SK-N-SH (cell line): ENCODE data around the gene SH3BP5L. TPM values are rescaled to one million over a fixed set of nuclear protein-coding genes. Genes with fewer than 3 reads are reported as not detected.
A peak's percentile ranks its signal among the peaks of the same experiment; 100 is the strongest.

Experiments used
- CTCF ChIA-PET: fragments of 300-600, 350-600 bp; formaldehyde crosslinking; extraction: SDS; loops from one replicate; lab custom pipeline; 2021; lab: Yijun Ruan, JAX
- POLR2A ChIA-PET: fragments of 350-600 bp; sonication (Branson Sonifier 250); formaldehyde crosslinking; extraction: SDS; loops from one replicate; lab custom pipeline; 2020; ENCODE audit warnings: antibody characterized with exemption, inconsistent platforms; lab: Yijun Ruan, JAX
- DNase-seq: peaks from one replicate; pipeline ENCODE4 v3.0.0; 2012
- H2AFZ ChIP-seq: fragments of 200-600 bp; sonication (generic); 2 replicates; pipeline ENCODE4 v1.8.1; 2016; ENCODE audit warnings: antibody characterized with exemption, mild to moderate bottlenecking, low read depth
- H3F3A ChIP-seq: fragments of 200-600 bp; sonication (generic); replicated peaks from 2 replicates; pipeline ENCODE3; 2016; ENCODE audit warnings: antibody characterized with exemption, mild to moderate bottlenecking; ENCODE audit not compliant: insufficient read depth
- H3K27ac ChIP-seq, 2 experiments: fragments of 200-500 bp in 1 of 2; fragments of 200-600 bp in 1 of 2; sonication (Bioruptor generic) in 1 of 2; sonication (generic), shearing (Covaris generic) in 1 of 2; 2 replicates each; pipeline versions ENCODE4 v1.5.1 to v1.6.1; 2014 to 2016; ENCODE audit warnings: low read depth in 2 of 2, inconsistent platforms in 1 of 2, low read length in 1 of 2, mild to moderate bottlenecking in 1 of 2, mixed read lengths in 1 of 2
- H3K27me3 ChIP-seq: fragments of 200-600 bp; sonication (generic), shearing (Covaris generic); 2 replicates; pipeline ENCODE4 v1.6.1; 2016; ENCODE audit warnings: mixed run types; ENCODE audit not compliant: insufficient read depth
- H3K36me3 ChIP-seq, 2 experiments: fragments of 200-500 bp in 1 of 2; fragments of 200-600 bp in 1 of 2; sonication (Bioruptor generic) in 1 of 2; sonication (generic) in 1 of 2; replicated peaks in 1 of 2; 2 replicates each; pipeline versions ENCODE3 to v1.5.1; 2014 to 2016; ENCODE audit warnings: low read length in 1 of 2, mild to moderate bottlenecking in 1 of 2; ENCODE audit not compliant: insufficient read depth in 2 of 2, control insufficient read depth in 1 of 2
- H3K4me1 ChIP-seq, 2 experiments: fragments of 200-500 bp in 1 of 2; fragments of 200-600 bp in 1 of 2; sonication (Bioruptor generic) in 1 of 2; sonication (generic), shearing (Covaris generic) in 1 of 2; 2 replicates each; pipeline versions ENCODE4 v1.5.1 to v1.6.1; 2014 to 2016; ENCODE audit warnings: low read depth in 1 of 2, low read length in 1 of 2, mixed run types in 1 of 2; ENCODE audit not compliant: insufficient read depth in 2 of 2, control insufficient read depth in 1 of 2
- H3K4me2 ChIP-seq: fragments of 200-600 bp; sonication (generic), shearing (Covaris generic); 2 replicates; pipeline ENCODE4 v1.6.1; 2017; ENCODE audit warnings: mixed run types
- H3K4me3 ChIP-seq, 2 experiments: fragments of 200-500 bp in 1 of 2; fragments of 200-600 bp in 1 of 2; sonication (Bioruptor generic) in 1 of 2; sonication (generic), shearing (Covaris generic) in 1 of 2; 2 replicates each; pipeline versions ENCODE4 v1.5.1 to v1.8.1; 2014 to 2016; ENCODE audit warnings: low read depth in 2 of 2, inconsistent platforms in 1 of 2, low read length in 1 of 2, mild to moderate bottlenecking in 1 of 2, mixed read lengths in 1 of 2, moderate library complexity in 1 of 2
- H3K79me2 ChIP-seq: fragments of 200-600 bp; sonication (generic); 2 replicates; pipeline ENCODE4 v1.8.1; 2017; ENCODE audit warnings: mild to moderate bottlenecking; ENCODE audit not compliant: insufficient read depth
- H3K9ac ChIP-seq: fragments of 200-600 bp; sonication (generic); 2 replicates; pipeline ENCODE4 v1.6.1; 2017; ENCODE audit warnings: mixed run types
- H3K9me2 ChIP-seq: fragments of 200-600 bp; sonication (generic); 2 replicates; pipeline ENCODE4 v1.6.1; 2017; ENCODE audit warnings: mixed run types
- H3K9me3 ChIP-seq: fragments of 200-600 bp; sonication (generic); 2 replicates; pipeline ENCODE4 v1.6.1; 2017; ENCODE audit warnings: mixed run types, mild to moderate bottlenecking, moderate library complexity
- H4K20me1 ChIP-seq: fragments of 200-600 bp; sonication (generic); 2 replicates; pipeline ENCODE4 v1.6.1; 2017; ENCODE audit warnings: mild to moderate bottlenecking, mixed run types; ENCODE audit not compliant: insufficient read depth
- CHD2 ChIP-seq: fragments of 150-350 bp; IDR thresholded peaks from 2 replicates; pipeline ENCODE4 v1.6.1; 2018; ENCODE audit warnings: low read length; ENCODE audit not compliant: partially characterized antibody
- CTCF ChIP-seq: fragments of 200-600 bp; sonication (generic); IDR thresholded peaks from 2 replicates; pipeline ENCODE4 v1.6.1; 2017; ENCODE audit warnings: antibody characterized with exemption, mild to moderate bottlenecking, moderate library complexity
- EP300 ChIP-seq, 2 experiments: IDR thresholded peaks; 2 replicates each; pipeline versions ENCODE4 v1.4.0 to v1.6.1; 2012; ENCODE audit warnings: borderline replicate concordance in 1 of 2, low read depth in 1 of 2, low read length in 1 of 2
- EZH2phosphoT487 ChIP-seq: fragments of 200-600 bp; sonication (generic); IDR thresholded peaks from 2 replicates; pipeline ENCODE4 v1.6.1; 2017; ENCODE audit warnings: low read depth, mixed run types, mild to moderate bottlenecking, antibody characterized with exemption, moderate library complexity, borderline replicate concordance
- FOSL2 ChIP-seq: IDR thresholded peaks from 2 replicates; pipeline ENCODE4 v1.4.0; 2012; ENCODE audit warnings: low read depth, mild to moderate bottlenecking, moderate library complexity, borderline replicate concordance
- FOXJ3 ChIP-seq: sonication (generic); formaldehyde crosslinking; IDR thresholded peaks from 2 replicates; pipeline ENCODE4 v1.5.1; 2020; ENCODE audit warnings: mild to moderate bottlenecking, missing genetic modification reagents
- FOXM1 ChIP-seq: IDR thresholded peaks from 2 replicates; pipeline ENCODE4 v1.4.0; 2012; ENCODE audit warnings: low read depth, mild to moderate bottlenecking
- GATA2 ChIP-seq: sonication (generic); formaldehyde crosslinking; IDR thresholded peaks from 2 replicates; pipeline ENCODE4 v1.5.0; 2020; ENCODE audit warnings: mild to moderate bottlenecking, missing genetic modification reagents
- JUND ChIP-seq: IDR thresholded peaks from 2 replicates; pipeline ENCODE4 v1.4.0; 2012
- MAX ChIP-seq: IDR thresholded peaks from 2 replicates; pipeline ENCODE4 v1.4.0; 2012; ENCODE audit warnings: low read depth
- MEF2A ChIP-seq: IDR thresholded peaks from 2 replicates; pipeline ENCODE4 v1.4.0; 2012; ENCODE audit warnings: low read depth, borderline replicate concordance
- MXI1 ChIP-seq: IDR thresholded peaks from 2 replicates; pipeline ENCODE4 v1.6.1; 2012; ENCODE audit warnings: mild to moderate bottlenecking, low read depth, low read length, improper control_type of control experiment
- NFIC ChIP-seq: IDR thresholded peaks from 2 replicates; pipeline ENCODE4 v1.4.0; 2012; ENCODE audit warnings: borderline replicate concordance
- POLR2AphosphoS5 ChIP-seq: IDR thresholded peaks from 2 replicates; pipeline ENCODE4 v1.6.1; 2012; ENCODE audit warnings: low read depth, low read length
- RAD21 ChIP-seq: IDR thresholded peaks from 2 replicates; pipeline ENCODE4 v1.6.1; 2012; ENCODE audit warnings: mild to moderate bottlenecking, low read length
- RCOR1 ChIP-seq: fragments of 150-350 bp; IDR thresholded peaks from 2 replicates; pipeline ENCODE4 v1.6.1; 2017; ENCODE audit warnings: antibody characterized with exemption, low read length
- REST ChIP-seq: IDR thresholded peaks from 2 replicates; pipeline ENCODE4 v1.6.1; 2012; ENCODE audit warnings: mild to moderate bottlenecking, low read depth, low read length, moderate library complexity
- RFX5 ChIP-seq: IDR thresholded peaks from 2 replicates; pipeline ENCODE4 v1.6.1; 2012; ENCODE audit warnings: mild to moderate bottlenecking, improper control_type of control experiment, low read length
- RXRA ChIP-seq: IDR thresholded peaks from 2 replicates; pipeline ENCODE4 v1.4.0; 2012; ENCODE audit warnings: low read depth, mild to moderate bottlenecking, borderline replicate concordance
- SIN3A ChIP-seq: IDR thresholded peaks from 2 replicates; pipeline ENCODE4 v1.6.1; 2012; ENCODE audit warnings: low read depth, mild to moderate bottlenecking, low read length, moderate library complexity, borderline replicate concordance
- SMC3 ChIP-seq: IDR thresholded peaks from 2 replicates; pipeline ENCODE4 v1.6.1; 2012; ENCODE audit warnings: low read depth, low read length, improper control_type of control experiment
- TAF1 ChIP-seq: IDR thresholded peaks from 2 replicates; pipeline ENCODE4 v1.6.1; 2012; ENCODE audit warnings: low read depth, mild to moderate bottlenecking, low read length, moderate library complexity, borderline replicate concordance
- TCF12 ChIP-seq: IDR thresholded peaks from 2 replicates; pipeline ENCODE4 v1.4.0; 2012
- USF1 ChIP-seq: IDR thresholded peaks from 2 replicates; pipeline ENCODE4 v1.4.0; 2012; ENCODE audit warnings: low read depth, borderline replicate concordance
- USF2 ChIP-seq: fragments of 150-350 bp; IDR thresholded peaks from 2 replicates; pipeline ENCODE4 v1.6.1; 2017; ENCODE audit warnings: antibody characterized with exemption, low read length, low read depth, borderline replicate concordance
- YY1 ChIP-seq: IDR thresholded peaks from 2 replicates; pipeline ENCODE4 v1.4.0; 2012; ENCODE audit warnings: low read depth, mild to moderate bottlenecking
- WGBS: methylation state at CpG from one replicate; pipeline ENCODE4 v1.1.6; 2017; ENCODE audit warnings: low lambda C conversion rate; 5-methylcytosine and 5-hydroxymethylcytosine counted together
- polyA plus RNA-seq, 3 experiments: library from polyadenylated mRNA; depleted of rRNA; stranded (reverse); fragments of >200 nt; gene quantifications; 2 replicates each; pipeline ENCODE4 v1.2.3, GENCODE V29; 2012

SH3BP5L gene
- polyA plus RNA-seq, 1 of the 3 experiments (the other 2 are of a cell fraction), result 32.1 TPM

- Histone ChIP-seq H3K9me3 (no peaks in the 10 kb centered on the region), H3K4me2 (peak overlapping the region; percentile 95), H3K9ac (peak overlapping the region; percentile 97), H3K27ac (peak overlapping the region; percentile 93 to 99), H3K9me2 (no peaks in the 10 kb centered on the region), H3K36me3 (no peaks in the 10 kb centered on the region), H3K4me1 (peaks cover 0 to 5% of the 10 kb centered on the region in 2 experiments; a peak in 2 of 4 replicates), H3K79me2 (no peaks in the 10 kb centered on the region), H3K27me3 (no peaks in the 10 kb centered on the region), H3K4me3 (peak overlapping the region; percentile 77 to 99), H3F3A (peaks cover 38% of the 10 kb centered on the region), H2AFZ (peak overlapping the region; percentile 98), H4K20me1 (no peaks in the 10 kb centered on the region; the same call in 1 of the 2 replicates)
- CTCF ChIA-PET, result interaction anchor here (0.8 to 4.3 kb wide), 6 partner anchors 9 to 53 kb away, joined by 3 to 19 read pairs (median 5); partner anchors contain the start of genes PGBD2 and ZNF692
- WGBS, result 1% methylated on average over 27 of the region's 41 CpGs
- DNase-seq, result peak; percentile 84
- POLR2A ChIA-PET, result interaction anchor here (1.2 to 3.1 kb wide), 4 partner anchors 10 to 47 kb away, joined by 3 to 18 read pairs (median 7); partner anchors contain the start of genes SH3BP5L, ZNF672 and ZNF692
- TF ChIP-seq FOXM1 (no peak), TAF1 (0 out of 2 replicates have a peak, but pooled peaks have one; percentile 40), GATA2 (0 out of 2 replicates have a peak, but pooled peaks have one; percentile 30), POLR2AphosphoS5 (no peak), YY1 (peak; percentile 48; the same call in 1 of the 2 replicates), MXI1 (peak; percentile 39), USF2 (no peak; the same call in 1 of the 2 replicates), SMC3 (peak; percentile 14; the same call in 1 of the 2 replicates), USF1 (no peak; the same call in 1 of the 2 replicates), RAD21 (no peak), CHD2 (peak; percentile 85), JUND (no peak), FOSL2 (peak; percentile 60), RFX5 (no peak), RCOR1 (peak; percentile 39; the same call in 1 of the 2 replicates), CTCF (no peak), NFIC (peak; percentile 6; the same call in 1 of the 2 replicates), TCF12 (no peak), RXRA (no peak; the same call in 1 of the 2 replicates), SIN3A (peak; percentile 37; the same call in 1 of the 2 replicates), EP300 (IDR thresholded peaks at IDR 0.05; ENCODE audit: borderline replicate concordance in 1 of 2, low read depth in 1 of 2, low read length in 1 of 2) (peak in 1 of 2 experiments; percentile 50; a peak in 2 of 4 replicates), MEF2A (no peak), REST (0 out of 2 replicates have a peak, but pooled peaks have one; percentile 12), MAX (peak; percentile 58; the same call in 1 of the 2 replicates), FOXJ3 (peak; percentile 5; the same call in 1 of the 2 replicates), EZH2phosphoT487 (no peak)
Measured at GRCh38 chr1:248873409-248873992, 47.8 kb upstream of the SH3BP5L start.
